ENCODE data around the gene SLC23A2. TPM values are rescaled to one million over a fixed set of nuclear protein-coding genes. Genes with fewer than 3 reads are reported as not detected.

SLC23A2 gene
- total RNA-seq, 1 donor from 2014 or later: 20.8 TPM

DNA sequence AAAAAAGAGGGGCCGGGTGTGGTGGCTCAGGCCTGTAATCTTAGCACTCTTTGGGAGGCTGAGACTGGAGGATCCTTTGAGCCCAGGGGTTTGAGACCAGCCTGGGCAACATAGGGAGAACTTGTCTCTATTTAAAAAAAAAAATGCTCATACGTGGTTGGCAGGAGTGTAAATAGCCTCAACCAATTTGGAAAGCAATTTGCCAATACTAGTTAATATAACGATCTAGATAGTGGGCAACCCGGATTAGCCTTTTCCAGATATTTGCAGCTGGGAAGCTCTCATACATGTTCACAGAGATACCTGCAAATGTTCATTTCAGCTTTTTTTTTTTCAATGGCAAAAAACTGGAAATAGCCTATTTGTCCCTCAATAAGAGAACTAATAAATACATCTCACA is 39.0 kb upstream of the SLC23A2 start:
- no peak overlapping the region for H3K4me3 Mint-ChIP-seq (ENCODE audit: unreplicated experiment)
- Histone ChIP-seq H3K4me3 (ENCODE audit: insufficient read depth, low read depth, low read length) (no peak overlapping the region), H3K4me1 (ENCODE audit: insufficient read depth, low read length) (no peaks in the 10 kb centered on the region), H3K4me2 (ENCODE audit: low read length) (no peak overlapping the region), H4K20me1 (ENCODE audit: insufficient read depth, low read length) (no peaks in the 10 kb centered on the region), H3K79me2 (ENCODE audit: insufficient read depth, low read length) (no peaks in the 10 kb centered on the region), H3K27ac (ENCODE audit: low read depth, low read length) (no peak overlapping the region), H2AFZ (ENCODE audit: low read depth, low read length) (no peak overlapping the region), H3K9ac (ENCODE audit: low read length) (no peak overlapping the region), H3K27me3 (ENCODE audit: insufficient read depth, low read length) (no peaks in the 10 kb centered on the region), H3K9me3 (ENCODE audit: insufficient read depth, low read depth, low read length) (no peaks in the 10 kb centered on the region), H3K36me3 (ENCODE audit: insufficient read depth, low read length) (no peaks in the 10 kb centered on the region)
- H3K9me3 Mint-ChIP-seq (ENCODE audit: unreplicated experiment): no peaks in the 10 kb centered on the region
- no peak for TF ChIP-seq EZH2 (IDR thresholded peaks at IDR 0.05; ENCODE audit: insufficient read depth, low read length)
- TF ChIP-seq, protein P1, sequence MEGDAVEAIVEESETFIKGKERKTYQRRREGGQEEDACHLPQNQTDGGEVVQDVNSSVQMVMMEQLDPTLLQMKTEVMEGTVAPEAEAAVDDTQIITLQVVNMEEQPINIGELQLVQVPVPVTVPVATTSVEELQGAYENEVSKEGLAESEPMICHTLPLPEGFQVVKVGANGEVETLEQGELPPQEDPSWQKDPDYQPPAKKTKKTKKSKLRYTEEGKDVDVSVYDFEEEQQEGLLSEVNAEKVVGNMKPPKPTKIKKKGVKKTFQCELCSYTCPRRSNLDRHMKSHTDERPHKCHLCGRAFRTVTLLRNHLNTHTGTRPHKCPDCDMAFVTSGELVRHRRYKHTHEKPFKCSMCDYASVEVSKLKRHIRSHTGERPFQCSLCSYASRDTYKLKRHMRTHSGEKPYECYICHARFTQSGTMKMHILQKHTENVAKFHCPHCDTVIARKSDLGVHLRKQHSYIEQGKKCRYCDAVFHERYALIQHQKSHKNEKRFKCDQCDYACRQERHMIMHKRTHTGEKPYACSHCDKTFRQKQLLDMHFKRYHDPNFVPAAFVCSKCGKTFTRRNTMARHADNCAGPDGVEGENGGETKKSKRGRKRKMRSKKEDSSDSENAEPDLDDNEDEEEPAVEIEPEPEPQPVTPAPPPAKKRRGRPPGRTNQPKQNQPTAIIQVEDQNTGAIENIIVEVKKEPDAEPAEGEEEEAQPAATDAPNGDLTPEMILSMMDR (IDR thresholded peaks at IDR 0.05; ENCODE audit: insufficient read depth, low read depth, low read length): no peak
- no peak overlapping the region for H3K27ac Mint-ChIP-seq (ENCODE audit: unreplicated experiment)
- no peak for FAIRE-seq
- no peaks in the 10 kb centered on the region for H3K36me3 Mint-ChIP-seq (ENCODE audit: low read depth, unreplicated experiment)
- H3K4me1 Mint-ChIP-seq (ENCODE audit: low read depth, unreplicated experiment): peaks cover 3% of the 10 kb centered on the region
- H3K27me3 Mint-ChIP-seq (ENCODE audit: low read depth, unreplicated experiment): peaks cover 4% of the 10 kb centered on the region
- no peak for DNase-seq (ENCODE audit: low read depth)

- Histone ChIP-seq H3K79me2 (ENCODE audit: insufficient read depth, low read length) (no peaks in the 10 kb centered on the region), H3K4me3 (ENCODE audit: insufficient read depth, low read depth, low read length) (no peak overlapping the region), H4K20me1 (ENCODE audit: insufficient read depth, low read length) (no peaks in the 10 kb centered on the region), H3K4me1 (ENCODE audit: insufficient read depth, low read length) (no peaks in the 10 kb centered on the region), H3K9me3 (ENCODE audit: insufficient read depth, low read depth, low read length) (no peaks in the 10 kb centered on the region), H3K9ac (ENCODE audit: low read length) (no peak overlapping the region), H2AFZ (ENCODE audit: low read depth, low read length) (no peak overlapping the region), H3K27me3 (ENCODE audit: insufficient read depth, low read length) (no peaks in the 10 kb centered on the region), H3K36me3 (ENCODE audit: insufficient read depth, low read length) (no peaks in the 10 kb centered on the region), H3K27ac (ENCODE audit: low read depth, low read length) (no peak overlapping the region), H3K4me2 (ENCODE audit: low read length) (no peak overlapping the region)
- Mint-ChIP-seq H3K36me3 (ENCODE audit: low read depth, unreplicated experiment) (no peaks in the 10 kb centered on the region), H3K27ac (ENCODE audit: unreplicated experiment) (no peak overlapping the region), H3K4me3 (ENCODE audit: unreplicated experiment) (no peak overlapping the region), H3K4me1 (ENCODE audit: low read depth, unreplicated experiment) (peaks cover 3% of the 10 kb centered on the region), H3K9me3 (ENCODE audit: unreplicated experiment) (no peaks in the 10 kb centered on the region), H3K27me3 (ENCODE audit: low read depth, unreplicated experiment) (peaks cover 4% of the 10 kb centered on the region)
- TF ChIP-seq, protein P1 (IDR thresholded peaks at IDR 0.05; ENCODE audit: insufficient read depth, low read depth, low read length): no peak
- TF ChIP-seq EZH2 (IDR thresholded peaks at IDR 0.05; ENCODE audit: insufficient read depth, low read length): no peak
- no peak for FAIRE-seq
- no peak for DNase-seq (ENCODE audit: low read depth)
Observed at GRCh38 chr20:5039889-5040288, 38.6 kb upstream of the SLC23A2 start.

GRCh38 chr20:5039255-5039657 is 37.9 kb upstream of the SLC23A2 start:
- no peaks in the 10 kb centered on the region for H3K36me3 Mint-ChIP-seq (ENCODE audit: low read depth, unreplicated experiment)
- Histone ChIP-seq H3K27me3 (ENCODE audit: insufficient read depth, low read length) (no peaks in the 10 kb centered on the region), H3K9me3 (ENCODE audit: insufficient read depth, low read depth, low read length) (no peaks in the 10 kb centered on the region), H3K4me1 (ENCODE audit: insufficient read depth, low read length) (no peaks in the 10 kb centered on the region), H3K9ac (ENCODE audit: low read length) (no peak overlapping the region), H3K36me3 (ENCODE audit: insufficient read depth, low read length) (no peaks in the 10 kb centered on the region), H3K79me2 (ENCODE audit: insufficient read depth, low read length) (no peaks in the 10 kb centered on the region), H3K4me3 (ENCODE audit: insufficient read depth, low read depth, low read length) (no peak overlapping the region), H3K4me2 (ENCODE audit: low read length) (no peak overlapping the region), H2AFZ (ENCODE audit: low read depth, low read length) (no peak overlapping the region), H3K27ac (ENCODE audit: low read depth, low read length) (no peak overlapping the region), H4K20me1 (ENCODE audit: insufficient read depth, low read length) (no peaks in the 10 kb centered on the region)
- no peaks in the 10 kb centered on the region for H3K27me3 Mint-ChIP-seq (ENCODE audit: low read depth, unreplicated experiment)
- FAIRE-seq: no peak
- TF ChIP-seq, protein P1 (IDR thresholded peaks at IDR 0.05; ENCODE audit: insufficient read depth, low read depth, low read length): no peak
- no peak for TF ChIP-seq EZH2 (IDR thresholded peaks at IDR 0.05; ENCODE audit: insufficient read depth, low read length)
- H3K4me1 Mint-ChIP-seq (ENCODE audit: low read depth, unreplicated experiment): peaks cover 3% of the 10 kb centered on the region
- no peak overlapping the region for H3K4me3 Mint-ChIP-seq (ENCODE audit: unreplicated experiment)
- no peaks in the 10 kb centered on the region for H3K9me3 Mint-ChIP-seq (ENCODE audit: unreplicated experiment)
- peak overlapping the region; percentile 12 for H3K27ac Mint-ChIP-seq (ENCODE audit: unreplicated experiment)
- no peak for DNase-seq (ENCODE audit: low read depth)

All from astrocyte (in vitro differentiated cells and primary cell).